ENCODE data around the gene CORO2B.

CORO2B gene

GRCh38 chr15:68765602-68766368, 187.0 kb downstream of the CORO2B start:
- ATAC-seq: no peak
- TF ChIP-seq ARNTL (CRISPR knock-in tag; IDR thresholded peaks at IDR 0.05; ENCODE audit: borderline replicate concordance, low read depth) (no peak), TCF4 (CRISPR knock-in tag; IDR thresholded peaks at IDR 0.05; ENCODE audit: borderline replicate concordance) (no peak), OSR1 (CRISPR knock-in tag; IDR thresholded peaks at IDR 0.05) (no peak), ZFP30 (CRISPR knock-in tag; IDR thresholded peaks at IDR 0.05) (no peak), PPARA (CRISPR knock-in tag; IDR thresholded peaks at IDR 0.05; ENCODE audit: borderline replicate concordance) (no peak), PATZ1 (CRISPR knock-in tag; IDR thresholded peaks at IDR 0.05; ENCODE audit: borderline replicate concordance) (no peak), RARB (CRISPR knock-in tag; IDR thresholded peaks at IDR 0.05) (no peak), TOX (CRISPR knock-in tag; IDR thresholded peaks at IDR 0.05; ENCODE audit: borderline replicate concordance) (no peak), ZC3H10 (CRISPR knock-in tag; IDR thresholded peaks at IDR 0.05) (no peak), BACH2 (CRISPR knock-in tag; IDR thresholded peaks at IDR 0.05; ENCODE audit: borderline replicate concordance) (no peak), CSDC2 (CRISPR knock-in tag; IDR thresholded peaks at IDR 0.05) (no peak), ZFP3 (CRISPR knock-in tag; IDR thresholded peaks at IDR 0.05) (no peak), GLIS3 (CRISPR knock-in tag; IDR thresholded peaks at IDR 0.05) (no peak)
- TF ChIP-seq, protein P1, sequence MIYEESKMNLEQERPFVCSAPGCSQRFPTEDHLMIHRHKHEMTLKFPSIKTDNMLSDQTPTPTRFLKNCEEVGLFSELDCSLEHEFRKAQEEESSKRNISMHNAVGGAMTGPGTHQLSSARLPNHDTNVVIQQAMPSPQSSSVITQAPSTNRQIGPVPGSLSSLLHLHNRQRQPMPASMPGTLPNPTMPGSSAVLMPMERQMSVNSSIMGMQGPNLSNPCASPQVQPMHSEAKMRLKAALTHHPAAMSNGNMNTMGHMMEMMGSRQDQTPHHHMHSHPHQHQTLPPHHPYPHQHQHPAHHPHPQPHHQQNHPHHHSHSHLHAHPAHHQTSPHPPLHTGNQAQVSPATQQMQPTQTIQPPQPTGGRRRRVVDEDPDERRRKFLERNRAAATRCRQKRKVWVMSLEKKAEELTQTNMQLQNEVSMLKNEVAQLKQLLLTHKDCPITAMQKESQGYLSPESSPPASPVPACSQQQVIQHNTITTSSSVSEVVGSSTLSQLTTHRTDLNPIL (CRISPR knock-in tag; IDR thresholded peaks at IDR 0.05; ENCODE audit: low read depth): no peak
- TF ChIP-seq, protein P2, sequence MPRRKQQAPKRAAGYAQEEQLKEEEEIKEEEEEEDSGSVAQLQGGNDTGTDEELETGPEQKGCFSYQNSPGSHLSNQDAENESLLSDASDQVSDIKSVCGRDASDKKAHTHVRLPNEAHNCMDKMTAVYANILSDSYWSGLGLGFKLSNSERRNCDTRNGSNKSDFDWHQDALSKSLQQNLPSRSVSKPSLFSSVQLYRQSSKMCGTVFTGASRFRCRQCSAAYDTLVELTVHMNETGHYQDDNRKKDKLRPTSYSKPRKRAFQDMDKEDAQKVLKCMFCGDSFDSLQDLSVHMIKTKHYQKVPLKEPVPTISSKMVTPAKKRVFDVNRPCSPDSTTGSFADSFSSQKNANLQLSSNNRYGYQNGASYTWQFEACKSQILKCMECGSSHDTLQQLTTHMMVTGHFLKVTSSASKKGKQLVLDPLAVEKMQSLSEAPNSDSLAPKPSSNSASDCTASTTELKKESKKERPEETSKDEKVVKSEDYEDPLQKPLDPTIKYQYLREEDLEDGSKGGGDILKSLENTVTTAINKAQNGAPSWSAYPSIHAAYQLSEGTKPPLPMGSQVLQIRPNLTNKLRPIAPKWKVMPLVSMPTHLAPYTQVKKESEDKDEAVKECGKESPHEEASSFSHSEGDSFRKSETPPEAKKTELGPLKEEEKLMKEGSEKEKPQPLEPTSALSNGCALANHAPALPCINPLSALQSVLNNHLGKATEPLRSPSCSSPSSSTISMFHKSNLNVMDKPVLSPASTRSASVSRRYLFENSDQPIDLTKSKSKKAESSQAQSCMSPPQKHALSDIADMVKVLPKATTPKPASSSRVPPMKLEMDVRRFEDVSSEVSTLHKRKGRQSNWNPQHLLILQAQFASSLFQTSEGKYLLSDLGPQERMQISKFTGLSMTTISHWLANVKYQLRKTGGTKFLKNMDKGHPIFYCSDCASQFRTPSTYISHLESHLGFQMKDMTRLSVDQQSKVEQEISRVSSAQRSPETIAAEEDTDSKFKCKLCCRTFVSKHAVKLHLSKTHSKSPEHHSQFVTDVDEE (CRISPR knock-in tag; IDR thresholded peaks at IDR 0.05): no peak

- no peak for ATAC-seq
- TF ChIP-seq GLIS3 (CRISPR knock-in tag; IDR thresholded peaks at IDR 0.05) (no peak), TOX (CRISPR knock-in tag; IDR thresholded peaks at IDR 0.05; ENCODE audit: borderline replicate concordance) (no peak), ZC3H10 (CRISPR knock-in tag; IDR thresholded peaks at IDR 0.05) (no peak), BACH2 (CRISPR knock-in tag; IDR thresholded peaks at IDR 0.05; ENCODE audit: borderline replicate concordance) (no peak), ESRRG (CRISPR knock-in tag; IDR thresholded peaks at IDR 0.05) (no peak), ARNTL (CRISPR knock-in tag; IDR thresholded peaks at IDR 0.05; ENCODE audit: borderline replicate concordance, low read depth) (no peak), ISL1 (CRISPR knock-in tag; IDR thresholded peaks at IDR 0.05) (no peak), SNAI2 (CRISPR knock-in tag; IDR thresholded peaks at IDR 0.05) (no peak), PPARA (CRISPR knock-in tag; IDR thresholded peaks at IDR 0.05; ENCODE audit: borderline replicate concordance) (no peak), POU6F1 (CRISPR knock-in tag; IDR thresholded peaks at IDR 0.05; ENCODE audit: borderline replicate concordance, low read depth) (no peak), ZNF8 (CRISPR knock-in tag; IDR thresholded peaks at IDR 0.05) (no peak), TCF4 (CRISPR knock-in tag; IDR thresholded peaks at IDR 0.05; ENCODE audit: borderline replicate concordance) (no peak), PATZ1 (CRISPR knock-in tag; IDR thresholded peaks at IDR 0.05; ENCODE audit: borderline replicate concordance) (no peak)
- TF ChIP-seq, protein P2 (CRISPR knock-in tag; IDR thresholded peaks at IDR 0.05): no peak
Observed at GRCh38 chr15:68767833-68768232, 189.0 kb downstream of the CORO2B start.

Data from SK-N-SH treated with all-trans-retinoic acid at 6 μM for 48 hours (cell line).